Vagina (tissue), 2 donors: ENCODE measurements around the gene INSIG2.

Experiments
- POLR2A ChIP-seq, 2 donors: fragments of 450-650 bp; IDR thresholded peaks; one replicate each; pipeline ENCODE4 v1.6.1; 2017; ENCODE audit warnings: antibody characterized with exemption in 2 of 2, mild to moderate bottlenecking in 2 of 2, moderate library complexity in 2 of 2
- POLR2AphosphoS5 ChIP-seq, 2 donors: sonication (generic); formaldehyde crosslinking; IDR thresholded peaks; one replicate each; pipeline ENCODE4 v1.9.0; 2017; ENCODE audit warnings: antibody characterized with exemption in 2 of 2, mild to moderate bottlenecking in 2 of 2, low read depth in 1 of 2; ENCODE audit not compliant: insufficient read depth in 1 of 2
- TF ChIP-seq, protein P1 (sequence below), 3 experiments: fragments of 450-650 bp in 2 of 3; fragments of 200-600 bp in 1 of 3; sonication (generic) in 1 of 3; IDR thresholded peaks; one replicate each; pipeline ENCODE4 v1.5.1; 2017 to 2019; ENCODE audit warnings: antibody characterized with exemption in 3 of 3, mild to moderate bottlenecking in 2 of 3, moderate library complexity in 2 of 3

DNA sequence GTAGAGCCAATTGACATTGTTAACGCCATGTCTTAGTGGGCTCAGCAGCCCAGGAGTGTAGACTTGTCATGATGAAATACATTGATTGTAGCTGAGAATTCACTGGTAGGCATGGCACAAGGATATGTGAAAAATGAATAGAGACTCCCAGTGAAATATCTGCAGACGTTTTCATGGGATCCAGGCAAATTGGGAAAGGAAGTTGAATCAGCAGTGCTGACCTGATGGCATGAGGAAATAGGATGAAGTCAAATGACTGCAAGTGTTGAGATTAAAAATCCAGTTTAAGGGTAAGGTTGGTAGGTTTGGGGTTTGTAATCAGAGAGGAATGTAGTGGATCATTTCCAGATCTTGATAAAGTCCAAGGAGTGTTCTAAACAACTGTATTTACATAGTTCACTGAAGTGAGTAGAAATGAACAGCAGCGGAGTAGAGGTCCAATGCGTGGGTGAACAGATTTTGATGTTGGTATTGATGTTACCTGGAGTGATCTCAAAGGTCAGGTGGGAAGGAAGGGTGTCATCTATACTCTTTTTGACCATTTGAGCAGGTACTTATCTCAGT, 24.6 kb downstream of the INSIG2 start:
- TF ChIP-seq, protein P1, sequence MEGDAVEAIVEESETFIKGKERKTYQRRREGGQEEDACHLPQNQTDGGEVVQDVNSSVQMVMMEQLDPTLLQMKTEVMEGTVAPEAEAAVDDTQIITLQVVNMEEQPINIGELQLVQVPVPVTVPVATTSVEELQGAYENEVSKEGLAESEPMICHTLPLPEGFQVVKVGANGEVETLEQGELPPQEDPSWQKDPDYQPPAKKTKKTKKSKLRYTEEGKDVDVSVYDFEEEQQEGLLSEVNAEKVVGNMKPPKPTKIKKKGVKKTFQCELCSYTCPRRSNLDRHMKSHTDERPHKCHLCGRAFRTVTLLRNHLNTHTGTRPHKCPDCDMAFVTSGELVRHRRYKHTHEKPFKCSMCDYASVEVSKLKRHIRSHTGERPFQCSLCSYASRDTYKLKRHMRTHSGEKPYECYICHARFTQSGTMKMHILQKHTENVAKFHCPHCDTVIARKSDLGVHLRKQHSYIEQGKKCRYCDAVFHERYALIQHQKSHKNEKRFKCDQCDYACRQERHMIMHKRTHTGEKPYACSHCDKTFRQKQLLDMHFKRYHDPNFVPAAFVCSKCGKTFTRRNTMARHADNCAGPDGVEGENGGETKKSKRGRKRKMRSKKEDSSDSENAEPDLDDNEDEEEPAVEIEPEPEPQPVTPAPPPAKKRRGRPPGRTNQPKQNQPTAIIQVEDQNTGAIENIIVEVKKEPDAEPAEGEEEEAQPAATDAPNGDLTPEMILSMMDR (IDR thresholded peaks at IDR 0.05) = no peak
- TF ChIP-seq POLR2AphosphoS5 (IDR thresholded peaks at IDR 0.05; ENCODE audit: insufficient read depth in 1 of 2, low read depth in 1 of 2) = no peak
- TF ChIP-seq POLR2A (IDR thresholded peaks at IDR 0.05) = no peak
